Liver (tissue), 3 donors: Measurements from ENCODE around the gene TBC1D5.

ENCODE experiments used
- CTCF ChIP-seq: fragments of 150-350 bp; IDR thresholded peaks from 2 replicates; pipeline ENCODE4 v1.5.1; 2017; ENCODE audit warnings: improper control_type of control experiment, low read depth, low read length; ENCODE audit not compliant: missing input control
- GABPA ChIP-seq, 2 donors: IDR thresholded peaks in 1 of 2; conservative IDR thresholded peaks in 1 of 2; 2 replicates each; pipeline ENCODE4 v1.6.1; 2016; ENCODE audit warnings: antibody characterized with exemption in 2 of 2, mild to moderate bottlenecking in 1 of 2, moderate library complexity in 1 of 2
- HNF4G ChIP-seq: IDR thresholded peaks from 2 replicates; pipeline ENCODE4 v1.6.1; 2016; ENCODE audit warnings: antibody characterized with exemption
- JUND ChIP-seq, 2 donors: IDR thresholded peaks; 2 replicates each; pipeline ENCODE4 v1.6.1; 2016; ENCODE audit warnings: antibody characterized with exemption in 2 of 2
- RAD21 ChIP-seq, 2 donors: IDR thresholded peaks; 2 replicates each; pipeline ENCODE4 v1.6.1; 2016; ENCODE audit warnings: antibody characterized with exemption in 2 of 2, mild to moderate bottlenecking in 2 of 2
- SP1 ChIP-seq: IDR thresholded peaks from 2 replicates; pipeline ENCODE4 v1.6.1; 2018; ENCODE audit warnings: antibody characterized with exemption, mild to moderate bottlenecking
- TAF1 ChIP-seq: conservative IDR thresholded peaks from 2 replicates; pipeline ENCODE4 v1.6.1; 2016; ENCODE audit warnings: antibody characterized with exemption, mild to moderate bottlenecking
- YY1 ChIP-seq: IDR thresholded peaks from 2 replicates; pipeline ENCODE4 v1.6.1; 2016; ENCODE audit warnings: antibody characterized with exemption, mild to moderate bottlenecking
- TF ChIP-seq, protein P1 (sequence below): IDR thresholded peaks from 2 replicates; pipeline ENCODE4 v1.6.1; 2016; ENCODE audit warnings: antibody characterized with exemption
- TF ChIP-seq, protein P2 (sequence below): IDR thresholded peaks from 2 replicates; pipeline ENCODE4 v1.6.1; 2016; ENCODE audit warnings: antibody characterized with exemption, mild to moderate bottlenecking
- donor health status: healthy.
- donor health status: healthy.

- TF ChIP-seq JUND (IDR thresholded peaks at IDR 0.05) (no peak), GABPA (IDR thresholded peaks at IDR 0.05 in 1 of 2, conservative IDR thresholded peaks at IDR 0.05 in 1 of 2) (no peak), RAD21 (IDR thresholded peaks at IDR 0.05) (no peak), CTCF (no peak), TAF1 (no peak), YY1 (no peak), SP1 (no peak), HNF4G (no peak)
- TF ChIP-seq, protein P1, sequence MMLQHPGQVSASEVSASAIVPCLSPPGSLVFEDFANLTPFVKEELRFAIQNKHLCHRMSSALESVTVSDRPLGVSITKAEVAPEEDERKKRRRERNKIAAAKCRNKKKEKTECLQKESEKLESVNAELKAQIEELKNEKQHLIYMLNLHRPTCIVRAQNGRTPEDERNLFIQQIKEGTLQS, result no peak
- TF ChIP-seq, protein P2, sequence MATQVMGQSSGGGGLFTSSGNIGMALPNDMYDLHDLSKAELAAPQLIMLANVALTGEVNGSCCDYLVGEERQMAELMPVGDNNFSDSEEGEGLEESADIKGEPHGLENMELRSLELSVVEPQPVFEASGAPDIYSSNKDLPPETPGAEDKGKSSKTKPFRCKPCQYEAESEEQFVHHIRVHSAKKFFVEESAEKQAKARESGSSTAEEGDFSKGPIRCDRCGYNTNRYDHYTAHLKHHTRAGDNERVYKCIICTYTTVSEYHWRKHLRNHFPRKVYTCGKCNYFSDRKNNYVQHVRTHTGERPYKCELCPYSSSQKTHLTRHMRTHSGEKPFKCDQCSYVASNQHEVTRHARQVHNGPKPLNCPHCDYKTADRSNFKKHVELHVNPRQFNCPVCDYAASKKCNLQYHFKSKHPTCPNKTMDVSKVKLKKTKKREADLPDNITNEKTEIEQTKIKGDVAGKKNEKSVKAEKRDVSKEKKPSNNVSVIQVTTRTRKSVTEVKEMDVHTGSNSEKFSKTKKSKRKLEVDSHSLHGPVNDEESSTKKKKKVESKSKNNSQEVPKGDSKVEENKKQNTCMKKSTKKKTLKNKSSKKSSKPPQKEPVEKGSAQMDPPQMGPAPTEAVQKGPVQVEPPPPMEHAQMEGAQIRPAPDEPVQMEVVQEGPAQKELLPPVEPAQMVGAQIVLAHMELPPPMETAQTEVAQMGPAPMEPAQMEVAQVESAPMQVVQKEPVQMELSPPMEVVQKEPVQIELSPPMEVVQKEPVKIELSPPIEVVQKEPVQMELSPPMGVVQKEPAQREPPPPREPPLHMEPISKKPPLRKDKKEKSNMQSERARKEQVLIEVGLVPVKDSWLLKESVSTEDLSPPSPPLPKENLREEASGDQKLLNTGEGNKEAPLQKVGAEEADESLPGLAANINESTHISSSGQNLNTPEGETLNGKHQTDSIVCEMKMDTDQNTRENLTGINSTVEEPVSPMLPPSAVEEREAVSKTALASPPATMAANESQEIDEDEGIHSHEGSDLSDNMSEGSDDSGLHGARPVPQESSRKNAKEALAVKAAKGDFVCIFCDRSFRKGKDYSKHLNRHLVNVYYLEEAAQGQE, result no peak
Measured at GRCh38 chr3:17640466-17640865, 102.0 kb downstream of the TBC1D5 start.
